ENCODE measurements around the gene SLC11A1. TPM values are rescaled to one million over a fixed set of nuclear protein-coding genes. Genes with fewer than 3 reads are reported as not detected.

Gene SLC11A1
- total RNA-seq, 1 experiment from 2014 or later = 0.33 TPM

DNA sequence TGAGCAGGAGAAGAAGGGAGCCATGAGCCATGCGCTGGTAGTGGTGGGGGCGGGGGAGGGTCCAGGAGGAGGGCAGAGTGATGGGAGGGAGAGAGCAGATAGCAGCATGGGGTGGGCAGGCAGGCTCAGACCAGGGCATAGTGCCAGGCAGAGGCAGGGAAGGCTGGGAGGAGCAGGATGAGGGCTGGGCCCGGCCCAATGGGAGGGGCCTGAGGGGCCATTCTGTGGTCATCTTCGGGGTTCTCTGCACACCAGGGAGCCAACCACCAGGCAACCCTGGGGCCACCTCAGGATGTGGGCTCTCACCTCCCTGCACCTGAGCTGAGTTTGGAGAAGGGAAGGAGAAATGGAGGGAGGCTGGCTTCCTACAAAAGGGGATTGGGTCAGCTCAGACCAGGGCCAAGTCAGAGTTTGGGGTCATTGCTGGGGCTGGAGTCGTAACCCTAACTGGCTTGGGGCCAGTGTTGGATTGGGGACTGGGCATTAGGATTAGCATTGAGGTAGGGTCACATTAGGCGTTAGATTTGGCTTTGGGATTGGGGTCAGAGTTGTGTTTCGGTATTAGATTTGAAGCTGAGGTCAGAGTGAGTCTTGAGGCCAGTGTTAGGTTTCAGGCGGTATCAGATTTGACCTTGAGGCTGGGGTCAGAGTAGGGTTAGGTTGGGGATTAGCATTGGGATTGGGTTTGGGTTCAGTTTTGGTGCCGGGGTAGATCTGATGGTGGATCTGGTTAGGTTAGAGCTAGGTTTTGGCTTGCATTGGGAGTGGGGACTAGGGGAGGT, 48.0 kb downstream of the SLC11A1 start:
- no TSS peak for BruUV-seq (replicated peaks)
- no peak overlapping the region for H3K4me3 ChIP-seq (ENCODE audit: low read length)
- CTCF ChIA-PET = no interaction called here
- TF ChIP-seq EZH2phosphoT487 (IDR thresholded peaks at IDR 0.05; ENCODE audit: borderline replicate concordance, low read length) = no peak
- TF ChIP-seq, protein P1, sequence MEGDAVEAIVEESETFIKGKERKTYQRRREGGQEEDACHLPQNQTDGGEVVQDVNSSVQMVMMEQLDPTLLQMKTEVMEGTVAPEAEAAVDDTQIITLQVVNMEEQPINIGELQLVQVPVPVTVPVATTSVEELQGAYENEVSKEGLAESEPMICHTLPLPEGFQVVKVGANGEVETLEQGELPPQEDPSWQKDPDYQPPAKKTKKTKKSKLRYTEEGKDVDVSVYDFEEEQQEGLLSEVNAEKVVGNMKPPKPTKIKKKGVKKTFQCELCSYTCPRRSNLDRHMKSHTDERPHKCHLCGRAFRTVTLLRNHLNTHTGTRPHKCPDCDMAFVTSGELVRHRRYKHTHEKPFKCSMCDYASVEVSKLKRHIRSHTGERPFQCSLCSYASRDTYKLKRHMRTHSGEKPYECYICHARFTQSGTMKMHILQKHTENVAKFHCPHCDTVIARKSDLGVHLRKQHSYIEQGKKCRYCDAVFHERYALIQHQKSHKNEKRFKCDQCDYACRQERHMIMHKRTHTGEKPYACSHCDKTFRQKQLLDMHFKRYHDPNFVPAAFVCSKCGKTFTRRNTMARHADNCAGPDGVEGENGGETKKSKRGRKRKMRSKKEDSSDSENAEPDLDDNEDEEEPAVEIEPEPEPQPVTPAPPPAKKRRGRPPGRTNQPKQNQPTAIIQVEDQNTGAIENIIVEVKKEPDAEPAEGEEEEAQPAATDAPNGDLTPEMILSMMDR (conservative IDR thresholded peaks at IDR 0.05; ENCODE audit: low read depth, low read length) = no peak
- no peak for TF ChIP-seq EZH2 (IDR thresholded peaks at IDR 0.05; ENCODE audit: low read length, unreplicated experiment)
- no peak overlapping the region for H3K27ac ChIP-seq (ENCODE audit: low read length)
- ATAC-seq = no peak
- no peaks in the 10 kb centered on the region for H3K9me3 ChIP-seq (ENCODE audit: low read length)
- no peaks in the 10 kb centered on the region for H3F3A ChIP-seq (ENCODE audit: low read length, unreplicated experiment)
- H2AFZ ChIP-seq (ENCODE audit: low read length) = no peak overlapping the region
- H3K4me1 ChIP-seq (ENCODE audit: insufficient read depth, low read length) = no peaks in the 10 kb centered on the region
- no peaks in the 10 kb centered on the region for H3K79me2 ChIP-seq (ENCODE audit: low read length)
- POLR2A ChIA-PET (ENCODE audit: unreplicated experiment) = no interaction called here
- no peaks in the 10 kb centered on the region for H3K9me2 ChIP-seq (replicated peaks; ENCODE audit: low read length)
- intact Hi-C loops (cut with micrococcal nuclease) = no loop called here
- no peaks in the 10 kb centered on the region for H3K36me3 ChIP-seq (ENCODE audit: low read depth, low read length)
- no peaks in the 10 kb centered on the region for H3K27me3 ChIP-seq (ENCODE audit: low read length)
- H4K20me1 ChIP-seq (ENCODE audit: low read length) = no peaks in the 10 kb centered on the region
- H3K4me2 ChIP-seq (ENCODE audit: low read length) = no peak overlapping the region
- no peak for DNase-seq
- H3K9ac ChIP-seq (ENCODE audit: low read length) = no peak overlapping the region

DNA sequence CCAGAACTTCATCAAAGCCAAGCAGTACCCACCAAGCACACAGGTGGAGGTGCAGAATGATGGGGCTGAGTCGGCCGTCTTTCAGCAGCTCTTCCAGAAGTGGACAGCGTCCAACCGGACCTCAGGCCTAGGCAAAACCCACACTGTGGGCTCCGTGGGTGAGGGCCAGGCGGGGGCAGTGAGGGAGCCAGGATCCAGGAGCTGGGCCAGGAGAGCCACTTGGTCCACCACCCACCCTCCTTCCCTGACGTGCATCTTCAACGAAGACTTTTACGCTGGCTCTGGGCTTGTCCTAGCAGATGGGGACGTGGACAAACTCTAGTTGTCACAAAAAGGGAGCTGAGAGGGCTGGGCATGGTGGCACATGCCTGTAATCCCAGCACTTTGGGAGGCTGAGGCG, 48.6 kb downstream of the SLC11A1 start:
- H3K4me3 ChIP-seq (ENCODE audit: low read length) = no peak overlapping the region
- DNase-seq (no peak), ATAC-seq (no peak)
- no peaks in the 10 kb centered on the region for H3K4me1 ChIP-seq (ENCODE audit: insufficient read depth, low read length)
- H3K9ac ChIP-seq (ENCODE audit: low read length) = no peak overlapping the region
- H3K27me3 ChIP-seq (ENCODE audit: low read length) = no peaks in the 10 kb centered on the region
- intact Hi-C loops (cut with micrococcal nuclease) = no loop called here
- H4K20me1 ChIP-seq (ENCODE audit: low read length) = no peaks in the 10 kb centered on the region
- H3K27ac ChIP-seq (ENCODE audit: low read length) = no peak overlapping the region
- H2AFZ ChIP-seq (ENCODE audit: low read length) = no peak overlapping the region
- no peaks in the 10 kb centered on the region for H3K79me2 ChIP-seq (ENCODE audit: low read length)
- no peaks in the 10 kb centered on the region for H3K9me3 ChIP-seq (ENCODE audit: low read length)
- TF ChIP-seq EZH2phosphoT487 (IDR thresholded peaks at IDR 0.05; ENCODE audit: borderline replicate concordance, low read length) (no peak), EZH2 (IDR thresholded peaks at IDR 0.05; ENCODE audit: low read length, unreplicated experiment) (no peak)
- TF ChIP-seq, protein P1 (conservative IDR thresholded peaks at IDR 0.05; ENCODE audit: low read depth, low read length) = no peak
- CTCF ChIA-PET = no interaction called here
- POLR2A ChIA-PET (ENCODE audit: unreplicated experiment) = no interaction called here
- H3F3A ChIP-seq (ENCODE audit: low read length, unreplicated experiment) = no peaks in the 10 kb centered on the region
- H3K4me2 ChIP-seq (ENCODE audit: low read length) = no peak overlapping the region
- H3K9me2 ChIP-seq (replicated peaks; ENCODE audit: low read length) = no peaks in the 10 kb centered on the region
- BruUV-seq (replicated peaks) = no TSS peak
- H3K36me3 ChIP-seq (ENCODE audit: low read depth, low read length) = no peaks in the 10 kb centered on the region

DNA sequence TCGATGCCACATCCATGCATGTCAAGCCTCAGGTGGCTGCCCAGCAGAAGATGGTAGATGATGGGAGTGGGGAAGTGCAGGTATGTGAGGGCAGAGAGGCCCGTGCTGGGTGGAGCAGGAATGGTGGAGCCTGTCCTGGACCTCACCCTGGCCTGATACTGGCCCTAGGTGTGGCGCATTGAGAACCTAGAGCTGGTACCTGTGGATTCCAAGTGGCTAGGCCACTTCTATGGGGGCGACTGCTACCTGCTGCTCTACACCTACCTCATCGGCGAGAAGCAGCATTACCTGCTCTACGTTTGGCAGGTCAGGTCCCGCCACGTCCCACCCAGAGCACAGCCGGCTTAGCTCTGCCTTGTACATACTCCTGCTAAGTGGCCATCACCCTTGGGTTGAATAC, 49.8 kb downstream of the SLC11A1 start:
- Histone ChIP-seq H3K4me1 (ENCODE audit: insufficient read depth, low read length) (no peaks in the 10 kb centered on the region), H3F3A (ENCODE audit: low read length, unreplicated experiment) (no peaks in the 10 kb centered on the region), H3K9me2 (replicated peaks; ENCODE audit: low read length) (no peaks in the 10 kb centered on the region), H3K27me3 (ENCODE audit: low read length) (no peaks in the 10 kb centered on the region), H3K4me3 (ENCODE audit: low read length) (no peak overlapping the region), H2AFZ (ENCODE audit: low read length) (no peak overlapping the region), H3K4me2 (ENCODE audit: low read length) (no peak overlapping the region), H3K27ac (ENCODE audit: low read length) (no peak overlapping the region), H3K36me3 (ENCODE audit: low read depth, low read length) (no peaks in the 10 kb centered on the region), H4K20me1 (ENCODE audit: low read length) (no peaks in the 10 kb centered on the region), H3K9ac (ENCODE audit: low read length) (no peak overlapping the region), H3K79me2 (ENCODE audit: low read length) (no peaks in the 10 kb centered on the region), H3K9me3 (ENCODE audit: low read length) (no peaks in the 10 kb centered on the region)
- ATAC-seq (no peak), DNase-seq (no peak)
- no peak for TF ChIP-seq EZH2 (IDR thresholded peaks at IDR 0.05; ENCODE audit: low read length, unreplicated experiment)
- intact Hi-C loops (cut with micrococcal nuclease) = no loop called here
- CTCF ChIA-PET = no interaction called here
- POLR2A ChIA-PET (ENCODE audit: unreplicated experiment) = no interaction called here
- no TSS peak for BruUV-seq (replicated peaks)

All from PC-3 (cell line).